PC-9 (cell line): ENCODE measurements around the gene CPOX. TPM values are rescaled to one million over a fixed set of nuclear protein-coding genes. Genes with fewer than 3 reads are reported as not detected.

Experiments
- BruUV-seq: library from RNA; stranded (reverse); fragments of 400-500 nt; replicated peaks from 2 replicates; lab custom pipeline; 2021; lab: Mats Ljungman, UMichigan
- CTCF ChIA-PET: fragments of 300-600 bp; sonication (Branson Sonifier 250); formaldehyde crosslinking; loops from one replicate; lab custom pipeline; 2022; ENCODE audit warnings: antibody characterized with exemption; lab: Charles Lee
- POLR2A ChIA-PET: fragments of 300-600 bp; sonication (Branson Sonifier 250); formaldehyde crosslinking; loops from one replicate; lab custom pipeline; 2022; ENCODE audit warnings: antibody characterized with exemption; ENCODE audit not compliant: unreplicated experiment; lab: Charles Lee
- DNase-seq, 2 experiments: peaks; one replicate each; pipeline versions ENCODE4 v3.0.0 to v3.0.0-alpha.2; 2015 to 2022; ENCODE audit warnings: mixed read lengths in 1 of 2
- H2AFZ ChIP-seq: fragments of 200-600 bp; sonication (generic); 2 replicates; pipeline ENCODE4 v1.8.1; 2017; ENCODE audit warnings: antibody characterized with exemption
- H3F3A ChIP-seq: fragments of 200-600 bp; sonication (generic); 2 replicates; pipeline ENCODE4 v1.8.1; 2017; ENCODE audit warnings: antibody characterized with exemption, mild to moderate bottlenecking, low read depth; ENCODE audit not compliant: insufficient read depth
- H3K27ac ChIP-seq: fragments of 200-600 bp; sonication (generic); 2 replicates; pipeline ENCODE4 v1.6.1; 2016; ENCODE audit warnings: mixed run types
- H3K27me3 ChIP-seq: fragments of 200-600 bp; sonication (generic); 2 replicates; pipeline ENCODE4 v1.6.1; 2016; ENCODE audit warnings: low read depth, mixed run types; ENCODE audit not compliant: insufficient read depth
- H3K36me3 ChIP-seq: fragments of 200-600 bp; sonication (generic); 2 replicates; pipeline ENCODE4 v1.6.1; 2016; ENCODE audit warnings: low read depth, mixed run types
- H3K4me1 ChIP-seq: fragments of 200-600 bp; sonication (generic); replicated peaks from 2 replicates; pipeline ENCODE4 v1.6.1; 2016; ENCODE audit warnings: mixed run types; ENCODE audit not compliant: insufficient read depth
- H3K4me2 ChIP-seq: fragments of 200-600 bp; sonication (generic); 2 replicates; pipeline ENCODE4 v1.6.1; 2017; ENCODE audit warnings: mixed run types
- H3K4me3 ChIP-seq: fragments of 200-600 bp; sonication (generic); 2 replicates; pipeline ENCODE4 v1.6.1; 2016; ENCODE audit warnings: mixed run types
- H3K79me2 ChIP-seq: fragments of 200-600 bp; sonication (generic); 2 replicates; pipeline ENCODE4 v1.6.1; 2017; ENCODE audit warnings: low read depth, mixed run types
- H3K9me2 ChIP-seq: fragments of 200-600 bp; sonication (generic); 2 replicates; pipeline ENCODE4 v1.8.1; 2017; ENCODE audit warnings: mild to moderate bottlenecking; ENCODE audit not compliant: insufficient read depth
- H3K9me3 ChIP-seq: fragments of 200-600 bp; sonication (generic); 2 replicates; pipeline ENCODE4 v1.8.1; 2016; ENCODE audit warnings: low read depth; ENCODE audit not compliant: insufficient read depth
- H4K20me1 ChIP-seq: fragments of 200-600 bp; sonication (generic); 2 replicates; pipeline ENCODE4 v1.8.1; 2017; ENCODE audit not compliant: insufficient read depth
- CTCF ChIP-seq: fragments of 200-600 bp; sonication (generic); conservative IDR thresholded peaks from 2 replicates; pipeline ENCODE4 v1.6.1; 2017; ENCODE audit warnings: mixed run types, antibody characterized with exemption, mild to moderate bottlenecking, moderate library complexity
- EZH2 ChIP-seq: fragments of 200-600 bp; sonication (generic); IDR thresholded peaks from 2 replicates; pipeline ENCODE4 v1.8.0; 2017; ENCODE audit warnings: antibody characterized with exemption, low read depth
- intact Hi-C: fragments of 100-400 bp; cut with micrococcal nuclease; formaldehyde crosslinking; loops from one replicate; pipeline ENCODE4 v1.10.0; 2022; ENCODE audit not compliant: unreplicated experiment
- total RNA-seq: library from RNA; stranded (reverse); gene quantifications from 2 replicates; pipeline ENCODE4 v1.2.3, GENCODE V29; 2021

CPOX gene
- total RNA-seq, 1 experiment from 2014 or later, result 30.4 TPM

- no peaks in the 10 kb centered on the region for H3K79me2 ChIP-seq
- BruUV-seq, result no TSS peak
- no peak overlapping the region for H2AFZ ChIP-seq
- no peak overlapping the region for H3K4me2 ChIP-seq
- no peaks in the 10 kb centered on the region for H3K27me3 ChIP-seq
- H4K20me1 ChIP-seq, result no peaks in the 10 kb centered on the region
- no peak overlapping the region for H3K27ac ChIP-seq
- H3F3A ChIP-seq, result no peaks in the 10 kb centered on the region
- no peaks in the 10 kb centered on the region for H3K9me2 ChIP-seq
- CTCF ChIA-PET, result no interaction called here
- no peak for DNase-seq
- TF ChIP-seq EZH2 (no peak), CTCF (no peak)
- H3K4me1 ChIP-seq, result no peaks in the 10 kb centered on the region
- no peaks in the 10 kb centered on the region for H3K36me3 ChIP-seq
- intact Hi-C loops, result no loop called here
- POLR2A ChIA-PET, result interaction anchor here (0.6 kb wide), 1 partner anchor 27 kb away, joined by 3 read pairs; no protein-coding TSS in a partner anchor
- H3K9me3 ChIP-seq, result no peaks in the 10 kb centered on the region
- H3K4me3 ChIP-seq, result no peak overlapping the region
These were observed 37.0 kb upstream of the CPOX start for GRCh38 chr3:98630416-98630815.

GRCh38 chr3:98628317-98628716, 34.9 kb upstream of the CPOX start:
- intact Hi-C loops, result no loop called here
- Histone ChIP-seq H3K9me3 (no peaks in the 10 kb centered on the region), H3K27ac (no peak overlapping the region), H3K4me3 (no peak overlapping the region), H2AFZ (no peak overlapping the region), H3K36me3 (no peaks in the 10 kb centered on the region), H3K27me3 (no peaks in the 10 kb centered on the region), H3K79me2 (no peaks in the 10 kb centered on the region), H3K4me2 (no peak overlapping the region), H3F3A (no peaks in the 10 kb centered on the region), H3K4me1 (no peaks in the 10 kb centered on the region), H4K20me1 (no peaks in the 10 kb centered on the region), H3K9me2 (no peaks in the 10 kb centered on the region)
- POLR2A ChIA-PET, result no interaction called here
- TF ChIP-seq CTCF (no peak), EZH2 (no peak)
- DNase-seq, result no peak
- no TSS peak for BruUV-seq
- CTCF ChIA-PET, result no interaction called here

- H3K4me3 ChIP-seq, result no peak overlapping the region
- ChIA-PET CTCF (no interaction called here), POLR2A (no interaction called here)
- TF ChIP-seq CTCF (no peak), EZH2 (no peak)
- no peaks in the 10 kb centered on the region for H3K27me3 ChIP-seq
- H3K79me2 ChIP-seq, result no peaks in the 10 kb centered on the region
- no peaks in the 10 kb centered on the region for H4K20me1 ChIP-seq
- no peaks in the 10 kb centered on the region for H3K9me2 ChIP-seq
- no TSS peak for BruUV-seq
- H2AFZ ChIP-seq, result no peak overlapping the region
- H3K9me3 ChIP-seq, result no peaks in the 10 kb centered on the region
- intact Hi-C loops, result no loop called here
- H3K4me2 ChIP-seq, result no peak overlapping the region
- no peaks in the 10 kb centered on the region for H3K36me3 ChIP-seq
- no peak for DNase-seq
- no peak overlapping the region for H3K27ac ChIP-seq
- no peaks in the 10 kb centered on the region for H3F3A ChIP-seq
- H3K4me1 ChIP-seq, result no peaks in the 10 kb centered on the region
These were observed 32.7 kb upstream of the CPOX start for GRCh38 chr3:98626151-98626550.
